Parathyroid adenoma (tissue), 2 donors: Measurements from ENCODE around the gene SRGAP1.

Source experiments
- H2AFZ ChIP-seq: fragments of 300-600 bp; sonication (generic); one replicate; pipeline ENCODE4 v1.7.0; 2017; ENCODE audit warnings: antibody characterized with exemption, mild to moderate bottlenecking
- H3K27ac ChIP-seq: fragments of 300-600 bp; sonication (generic); one replicate; pipeline ENCODE4 v1.7.0; 2017
- H3K27me3 ChIP-seq: fragments of 300-600 bp; sonication (generic); one replicate; pipeline ENCODE4 v1.7.0; 2017; ENCODE audit warnings: low read length; ENCODE audit not compliant: control insufficient read depth, insufficient read depth
- H3K36me3 ChIP-seq: fragments of 300-600 bp; sonication (generic); one replicate; pipeline ENCODE4 v1.7.0; 2017; ENCODE audit warnings: low read length; ENCODE audit not compliant: control insufficient read depth, insufficient read depth
- H3K4me1 ChIP-seq: fragments of 300-600 bp; sonication (generic); one replicate; pipeline ENCODE4 v1.7.0; 2017; ENCODE audit warnings: control low read depth
- H3K4me2 ChIP-seq: fragments of 300-600 bp; sonication (generic); one replicate; pipeline ENCODE4 v1.7.0; 2017; ENCODE audit warnings: low read length
- H3K4me3 ChIP-seq: fragments of 300-600 bp; sonication (generic); one replicate; pipeline ENCODE4 v1.7.0; 2017; ENCODE audit warnings: low read depth, low read length
- H3K79me2 ChIP-seq: fragments of 300-600 bp; sonication (generic); one replicate; pipeline ENCODE4 v1.7.0; 2017; ENCODE audit warnings: control low read depth
- H3K9ac ChIP-seq: fragments of 300-600 bp; sonication (generic); one replicate; pipeline ENCODE4 v1.7.0; 2017; ENCODE audit warnings: mild to moderate bottlenecking
- H3K9me3 ChIP-seq: fragments of 300-600 bp; sonication (generic); one replicate; pipeline ENCODE4 v1.7.0; 2017; ENCODE audit warnings: low read length; ENCODE audit not compliant: control insufficient read depth
- CTCF ChIP-seq: fragments of 300-600 bp; sonication (generic); IDR thresholded peaks from one replicate; pipeline ENCODE4 v1.7.0; 2017; ENCODE audit warnings: antibody characterized with exemption, mild to moderate bottlenecking
- donor health status: primary hyperparathyroidism.

SRGAP1 gene

DNA sequence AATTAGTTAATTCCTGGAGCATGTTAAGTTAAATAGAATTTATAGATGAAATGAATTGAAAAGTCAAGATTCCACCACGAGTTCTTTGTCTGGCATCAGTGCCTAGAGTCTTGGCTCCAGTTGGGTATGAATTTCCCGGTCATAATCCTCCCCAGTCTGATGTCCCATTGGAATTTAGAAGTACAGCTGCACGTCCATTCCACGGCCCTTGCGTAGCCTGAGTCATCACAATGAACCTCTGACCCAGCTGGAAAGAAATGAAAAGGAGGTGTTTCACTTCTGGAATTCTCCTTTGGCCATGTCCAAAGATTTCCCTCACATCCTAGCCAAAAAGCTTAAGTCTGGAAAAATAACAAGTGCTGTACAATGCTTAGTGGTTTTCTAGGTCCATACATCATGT, 254.9 kb downstream of the SRGAP1 start:
- H3K4me1 ChIP-seq: no peaks in the 10 kb centered on the region
- no peaks in the 10 kb centered on the region for H3K27me3 ChIP-seq
- no peak for TF ChIP-seq CTCF
- H2AFZ ChIP-seq: no peak overlapping the region
- no peak overlapping the region for H3K27ac ChIP-seq
- no peaks in the 10 kb centered on the region for H3K79me2 ChIP-seq
- no peaks in the 10 kb centered on the region for H3K9me3 ChIP-seq
- H3K4me3 ChIP-seq: no peak overlapping the region
- H3K36me3 ChIP-seq: no peaks in the 10 kb centered on the region
- no peak overlapping the region for H3K9ac ChIP-seq
- no peak overlapping the region for H3K4me2 ChIP-seq

GRCh38 chr12:64102339-64102738, 257.8 kb downstream of the SRGAP1 start:
- TF ChIP-seq CTCF: no peak

GRCh38 chr12:64103825-64104740, 259.6 kb downstream of the SRGAP1 start:
- Histone ChIP-seq H2AFZ (no peak overlapping the region), H3K27ac (no peak overlapping the region), H3K79me2 (no peaks in the 10 kb centered on the region), H3K9ac (no peak overlapping the region), H3K4me3 (no peak overlapping the region), H3K4me1 (no peaks in the 10 kb centered on the region), H3K4me2 (no peak overlapping the region), H3K27me3 (no peaks in the 10 kb centered on the region), H3K9me3 (no peaks in the 10 kb centered on the region), H3K36me3 (no peaks in the 10 kb centered on the region)
- no peak for TF ChIP-seq CTCF

More at GRCh38 chr12:64102339-64102738, 257.8 kb downstream of the SRGAP1 start:
- H3K9me3 ChIP-seq: no peaks in the 10 kb centered on the region
- H2AFZ ChIP-seq: no peak overlapping the region
- H3K79me2 ChIP-seq: no peaks in the 10 kb centered on the region
- H3K4me3 ChIP-seq: no peak overlapping the region
- no peak overlapping the region for H3K27ac ChIP-seq
- no peaks in the 10 kb centered on the region for H3K27me3 ChIP-seq
- H3K4me2 ChIP-seq: no peak overlapping the region
- H3K9ac ChIP-seq: no peak overlapping the region
- no peaks in the 10 kb centered on the region for H3K4me1 ChIP-seq
- no peaks in the 10 kb centered on the region for H3K36me3 ChIP-seq

DNA sequence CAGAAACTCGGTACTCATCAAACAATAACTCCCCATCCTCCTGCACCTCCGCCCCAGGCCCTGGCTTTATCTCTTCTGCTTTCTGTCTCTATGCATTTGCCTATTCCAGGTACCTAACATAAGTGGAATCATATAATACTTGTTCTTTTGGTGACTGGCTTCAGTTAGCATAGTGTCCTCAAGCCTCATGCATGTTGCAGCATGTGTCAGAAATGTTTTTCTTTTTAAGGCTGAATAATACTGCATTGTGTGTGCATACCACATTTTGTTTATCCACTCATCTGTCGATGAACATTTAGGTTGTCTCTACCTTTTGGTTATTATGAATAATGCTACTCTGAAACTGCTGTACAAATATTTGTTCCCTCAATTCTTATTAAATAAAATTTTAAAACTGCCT, 260.5 kb downstream of the SRGAP1 start:
- no peak for TF ChIP-seq CTCF
- no peaks in the 10 kb centered on the region for H3K36me3 ChIP-seq
- H2AFZ ChIP-seq: no peak overlapping the region
- H3K9ac ChIP-seq: no peak overlapping the region
- H3K4me1 ChIP-seq: no peaks in the 10 kb centered on the region
- H3K9me3 ChIP-seq: no peaks in the 10 kb centered on the region
- H3K79me2 ChIP-seq: no peaks in the 10 kb centered on the region
- no peak overlapping the region for H3K4me2 ChIP-seq
- H3K27me3 ChIP-seq: no peaks in the 10 kb centered on the region
- H3K27ac ChIP-seq: no peak overlapping the region
- H3K4me3 ChIP-seq: no peak overlapping the region

DNA sequence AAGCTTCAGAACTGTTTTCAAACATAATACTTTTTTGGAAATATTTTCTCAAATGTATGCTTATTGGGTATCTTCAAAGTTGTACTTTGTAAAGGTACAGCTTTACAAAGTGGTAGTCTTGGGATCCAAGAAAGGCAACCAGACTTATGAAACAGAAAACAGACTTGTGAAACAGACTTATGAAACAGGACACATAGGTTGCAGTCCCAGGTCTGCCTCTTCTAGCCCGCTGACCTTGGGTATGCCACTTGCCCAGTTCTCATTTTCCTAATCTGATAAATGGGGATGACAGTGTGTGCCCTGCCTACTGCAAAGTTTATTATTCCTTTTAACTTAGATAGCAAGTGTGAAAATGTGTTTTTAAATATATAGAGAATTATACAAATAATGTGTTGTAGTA, 263.3 kb downstream of the SRGAP1 start:
- no peak for TF ChIP-seq CTCF
- Histone ChIP-seq H3K9ac (no peak overlapping the region), H3K4me2 (no peak overlapping the region)

More for the DNA sequence above, 263.3 kb downstream of the SRGAP1 start:
- H2AFZ ChIP-seq: no peak overlapping the region
- no peaks in the 10 kb centered on the region for H3K4me1 ChIP-seq
- H3K36me3 ChIP-seq: no peaks in the 10 kb centered on the region
- H3K79me2 ChIP-seq: no peaks in the 10 kb centered on the region
- H3K27me3 ChIP-seq: no peaks in the 10 kb centered on the region
- no peak overlapping the region for H3K4me3 ChIP-seq
- no peaks in the 10 kb centered on the region for H3K9me3 ChIP-seq
- H3K27ac ChIP-seq: no peak overlapping the region
